NB4 (cell line): ENCODE measurements around the gene STX8.

Source experiments
- CTCF ChIP-seq: IDR thresholded peaks from one replicate; pipeline ENCODE4 v1.5.1; 2012; ENCODE audit warnings: low read depth, low read length
- MAX ChIP-seq: IDR thresholded peaks from 2 replicates; pipeline ENCODE4 v1.6.1; 2011; ENCODE audit warnings: low read depth, low read length
- MYC ChIP-seq: IDR thresholded peaks from 2 replicates; pipeline ENCODE4 v1.6.1; 2011; ENCODE audit warnings: low read depth, low read length
- POLR2A ChIP-seq: IDR thresholded peaks from 2 replicates; pipeline ENCODE4 v1.6.1; 2011; ENCODE audit warnings: mild to moderate bottlenecking; ENCODE audit not compliant: insufficient read length; ENCODE audit errors: extremely low read depth

- TF ChIP-seq CTCF: no peak
- no peak for TF ChIP-seq POLR2A
- TF ChIP-seq MAX: no peak
- no peak for TF ChIP-seq MYC
These were observed 129.1 kb downstream of the STX8 start for GRCh38 chr17:9446528-9446927.
